NCI-H2107 treated with DMSO at 0.1 percent for 48 hours (cell line): ENCODE measurements around the gene PPP1R12B.
"Not testable (repeated sequence)": the region's sequence is repeated elsewhere in the genome, so short reads cannot be mapped to it uniquely, and the experiment has no call there.

Experiments
- DNase-seq: peaks from one replicate; lab custom pipeline; 2025; ENCODE audit not compliant: unreplicated experiment; lab: John Stamatoyannopoulos, UW

The PPP1R12B gene

GRCh38 chr1:202553078-202553477 lies 204.6 kb downstream of the PPP1R12B start:
- DNase-seq, result not testable (repeated sequence)

- no peak for DNase-seq
These were observed 205.1 kb downstream of the PPP1R12B start for GRCh38 chr1:202553560-202554038.

- DNase-seq, result not testable (repeated sequence)
These were observed 206.1 kb downstream of the PPP1R12B start for GRCh38 chr1:202554619-202555018.

- not testable (repeated sequence) for DNase-seq
These were observed 207.5 kb downstream of the PPP1R12B start for GRCh38 chr1:202556037-202556436.

- DNase-seq, result not testable (repeated sequence)
These were observed 209.2 kb downstream of the PPP1R12B start for GRCh38 chr1:202557662-202558061.

GRCh38 chr1:202561240-202561639 lies 212.7 kb downstream of the PPP1R12B start:
- no peak for DNase-seq

GRCh38 chr1:202561726-202562443 lies 213.4 kb downstream of the PPP1R12B start:
- DNase-seq, result no peak

- no peak for DNase-seq
These were observed 214.1 kb downstream of the PPP1R12B start for GRCh38 chr1:202562444-202563060.

- DNase-seq, result no peak
These were observed 215.3 kb downstream of the PPP1R12B start for GRCh38 chr1:202563818-202564217.

GRCh38 chr1:202564958-202565495 lies 216.5 kb downstream of the PPP1R12B start:
- no peak for DNase-seq

- DNase-seq, result peak; percentile 28
These were observed 217.5 kb downstream of the PPP1R12B start for GRCh38 chr1:202565890-202566602.

GRCh38 chr1:202567738-202568137 lies 219.2 kb downstream of the PPP1R12B start:
- DNase-seq, result no peak

GRCh38 chr1:202568410-202568809 lies 219.9 kb downstream of the PPP1R12B start:
- no peak for DNase-seq

GRCh38 chr1:202568826-202569225 lies 220.3 kb downstream of the PPP1R12B start:
- DNase-seq, result no peak

GRCh38 chr1:202569393-202570322 lies 221.2 kb downstream of the PPP1R12B start:
- DNase-seq, result no peak

GRCh38 chr1:202571719-202572339 lies 223.3 kb downstream of the PPP1R12B start:
- no peak for DNase-seq

- DNase-seq, result no peak
These were observed 224.4 kb downstream of the PPP1R12B start for GRCh38 chr1:202572867-202573266.

GRCh38 chr1:202575918-202576653 lies 227.6 kb downstream of the PPP1R12B start:
- no peak for DNase-seq

- DNase-seq, result no peak
These were observed 228.3 kb downstream of the PPP1R12B start for GRCh38 chr1:202576816-202577215.
